Neuronal stem cell (in vitro differentiated cells): ENCODE measurements around the gene SYCP2.

ENCODE experiments used
- DNase-seq: peaks from one replicate; pipeline ENCODE4 v3.0.0-alpha.2; 2013; ENCODE audit warnings: low spot score
- H2AFZ ChIP-seq: one replicate; pipeline ENCODE4 v1.6.1; 2013; ENCODE audit warnings: mild to moderate bottlenecking, low read length, inconsistent platforms
- H2AK5ac ChIP-seq: 2 replicates; pipeline ENCODE4 v1.6.1; 2013; ENCODE audit warnings: low read depth, mild to moderate bottlenecking, inconsistent platforms, low read length, moderate library complexity, mixed read lengths
- H2BK120ac ChIP-seq: 2 replicates; pipeline ENCODE4 v1.6.1; 2013; ENCODE audit warnings: low read depth, mild to moderate bottlenecking, inconsistent platforms, low read length, moderate library complexity, mixed read lengths
- H2BK12ac ChIP-seq: one replicate; pipeline ENCODE4 v1.6.1; 2013; ENCODE audit warnings: low read length, inconsistent platforms
- H2BK15ac ChIP-seq: 2 replicates; pipeline ENCODE4 v1.6.1; 2013; ENCODE audit warnings: mild to moderate bottlenecking, low read length, inconsistent platforms, mixed read lengths
- H2BK5ac ChIP-seq: one replicate; pipeline ENCODE4 v1.6.1; 2013; ENCODE audit warnings: inconsistent platforms, mild to moderate bottlenecking, low read length, moderate library complexity
- H3K14ac ChIP-seq: one replicate; pipeline ENCODE4 v1.6.1; 2013; ENCODE audit warnings: low read length, inconsistent platforms
- H3K18ac ChIP-seq: 2 replicates; pipeline ENCODE4 v1.6.1; 2013; ENCODE audit warnings: low read length, inconsistent platforms
- H3K23ac ChIP-seq: 2 replicates; pipeline ENCODE4 v1.6.1; 2013; ENCODE audit warnings: low read depth, mild to moderate bottlenecking, mixed read lengths, low read length, inconsistent platforms; ENCODE audit not compliant: poor library complexity
- H3K27ac ChIP-seq: replicated peaks from 3 replicates; pipeline ENCODE4 v1.5.1; 2013; ENCODE audit warnings: low read length, inconsistent platforms
- H3K27me3 ChIP-seq, 3 experiments: 2 replicates each; pipeline ENCODE4 v1.6.1; 2013; ENCODE audit warnings: low read length in 3 of 3, mild to moderate bottlenecking in 2 of 3, inconsistent platforms in 1 of 3, low read depth in 1 of 3, mixed read lengths in 1 of 3, moderate library complexity in 1 of 3; ENCODE audit not compliant: control insufficient read depth in 3 of 3, insufficient read depth in 3 of 3
- H3K36me3 ChIP-seq, 2 donors: replicated peaks in 1 of 2; 2 replicates each; pipeline ENCODE4 v1.6.1; 2013; ENCODE audit warnings: low read length in 2 of 2; ENCODE audit not compliant: control insufficient read depth in 2 of 2, insufficient read depth in 2 of 2
- H3K4ac ChIP-seq: 2 replicates; pipeline ENCODE4 v1.6.1; 2013; ENCODE audit warnings: inconsistent platforms, mild to moderate bottlenecking, low read length, moderate library complexity
- H3K4me1 ChIP-seq, 2 donors: 1 replicate in 1 of 2; 2 replicates in 1 of 2; pipeline ENCODE4 v1.6.1; 2013; ENCODE audit warnings: low read length in 2 of 2, low read depth in 1 of 2; ENCODE audit not compliant: control insufficient read depth in 2 of 2, insufficient read depth in 1 of 2
- H3K4me2 ChIP-seq: one replicate; pipeline ENCODE4 v1.6.1; 2013; ENCODE audit warnings: mild to moderate bottlenecking, low read length, inconsistent platforms; ENCODE audit not compliant: insufficient read depth, poor library complexity, severe bottlenecking
- H3K4me3 ChIP-seq, 2 donors: 2 replicates each; pipeline ENCODE4 v1.5.1; 2013; ENCODE audit warnings: low read length in 2 of 2, mild to moderate bottlenecking in 2 of 2, inconsistent platforms in 1 of 2, moderate library complexity in 1 of 2
- H3K79me1 ChIP-seq: one replicate; pipeline ENCODE4 v1.6.1; 2013; ENCODE audit warnings: low read depth, mild to moderate bottlenecking, inconsistent platforms, low read length, moderate library complexity
- H3K9ac ChIP-seq: one replicate; pipeline ENCODE4 v1.6.1; 2013; ENCODE audit warnings: mild to moderate bottlenecking, low read depth, low read length, inconsistent platforms; ENCODE audit not compliant: poor library complexity
- H3K9me3 ChIP-seq, 2 donors: replicated peaks in 1 of 2; 2 replicates each; pipeline versions ENCODE3 to v1.6.1; 2013; ENCODE audit warnings: low read length in 2 of 2, mild to moderate bottlenecking in 2 of 2, inconsistent platforms in 1 of 2, low read depth in 1 of 2, mixed read lengths in 1 of 2, moderate library complexity in 1 of 2; ENCODE audit not compliant: control insufficient read depth in 2 of 2, insufficient read depth in 1 of 2
- H4K8ac ChIP-seq: one replicate; pipeline ENCODE4 v1.6.1; 2013; ENCODE audit warnings: low read depth, mild to moderate bottlenecking, inconsistent platforms, low read length, moderate library complexity
- H4K91ac ChIP-seq: one replicate; pipeline ENCODE4 v1.6.1; 2013; ENCODE audit warnings: low read length, low read depth, mild to moderate bottlenecking, inconsistent platforms; ENCODE audit not compliant: poor library complexity
- WGBS, 2 donors: extraction: QIAGEN DNeasy Blood & Tissue Kit; methylation state at CpG; one replicate each; pipeline ENCODE4 v1.1.7; 2013; ENCODE audit warnings: missing lambda C conversion rate in 2 of 2, mixed read lengths in 1 of 2; ENCODE audit not compliant: insufficient read length in 2 of 2, insufficient replicate concordance in 1 of 2; ENCODE audit errors: extremely low coverage in 2 of 2; 5-methylcytosine and 5-hydroxymethylcytosine counted together

Gene SYCP2

DNA sequence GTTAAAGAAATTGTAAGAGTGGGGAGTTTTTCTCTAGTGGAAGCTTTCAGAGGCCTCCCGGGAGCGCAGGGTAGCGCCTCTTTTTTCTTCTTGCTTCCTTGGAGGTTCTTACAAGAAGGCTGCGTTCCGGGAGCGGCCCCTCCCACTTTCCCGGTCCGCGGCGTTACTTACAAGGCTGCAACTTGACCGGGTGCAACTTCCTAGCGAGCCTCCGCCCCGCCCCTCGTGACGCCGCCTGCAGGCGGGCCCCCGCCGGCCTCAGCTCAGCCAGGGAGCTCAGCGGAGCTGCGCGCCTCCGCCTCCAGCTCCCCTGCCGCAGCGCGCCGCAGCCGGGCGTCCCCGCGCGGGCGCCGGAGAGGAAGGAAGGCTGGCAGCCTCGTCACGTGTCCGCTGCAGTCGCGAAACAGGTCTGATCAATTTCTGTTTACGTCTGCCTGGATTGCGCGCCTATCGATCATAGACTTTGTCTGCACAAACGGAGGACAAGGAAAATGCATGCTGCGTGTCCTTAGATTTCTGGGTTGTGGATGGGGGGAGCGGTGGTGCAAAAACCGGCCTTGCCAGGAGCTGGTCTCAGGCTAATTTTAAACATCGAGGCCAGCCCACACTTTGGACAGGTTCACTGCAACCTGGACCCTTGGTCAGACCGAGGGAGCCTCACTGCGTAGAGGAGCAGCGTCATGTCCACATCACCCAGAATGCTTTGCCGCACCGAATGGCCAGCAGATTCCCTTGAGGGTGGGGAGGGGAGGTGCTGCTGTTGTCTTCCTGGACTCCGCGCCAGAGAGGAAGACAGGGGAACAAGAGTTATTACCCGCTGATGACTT, 6.9 kb upstream of the SYCP2 start, which contains the start of the genes FAM217B and PPP1R3D:
TSS of gene FAM217B (plus strand) at position 261 of the 827 bp plus-strand sequence. CDS start 3,555 bp downstream, outside the sequence.
TSS of gene PPP1R3D (minus strand) at position 177 of the 827 bp plus-strand sequence. CDS start 374 bp downstream, outside the sequence.
- H4K91ac ChIP-seq = peak within 1 kb of the TSS; percentile 48
- peak within 1 kb of the TSS; percentile 60 for H3K23ac ChIP-seq
- H2BK12ac ChIP-seq = peak within 1 kb of the TSS; percentile 14
- H2BK15ac ChIP-seq = peak within 1 kb of the TSS; percentile 95
- peak within 1 kb of the TSS; percentile 72 to 81 for H3K4me3 ChIP-seq
- H3K4me2 ChIP-seq = peak within 1 kb of the TSS; percentile 97
- peak within 1 kb of the TSS; percentile 41 for H2BK120ac ChIP-seq
- H3K9me3 ChIP-seq = peaks cover 0 to 9% of the 10 kb centered on the region in 2 donors
- H3K4ac ChIP-seq = no peak within 1 kb of the TSS
- peaks cover 0 to 17% (median 6%) of the 10 kb centered on the region in 3 experiments for H3K27me3 ChIP-seq
- peak within 1 kb of the TSS; percentile 90 for H3K9ac ChIP-seq
- DNase-seq = peak; percentile 87
- H3K79me1 ChIP-seq = peaks cover 2% of the 10 kb centered on the region
- peaks cover 5 to 7% of the 10 kb centered on the region in 2 donors for H3K4me1 ChIP-seq
- H3K36me3 ChIP-seq = peaks cover 3 to 42% of the 10 kb centered on the region in 2 donors
- H3K18ac ChIP-seq = peak within 1 kb of the TSS; percentile 92
- H4K8ac ChIP-seq = peak within 1 kb of the TSS; percentile 29
- H3K14ac ChIP-seq = peak within 1 kb of the TSS; percentile 79
- peak within 1 kb of the TSS; percentile 89 for H2AK5ac ChIP-seq
- H2BK5ac ChIP-seq = peak within 1 kb of the TSS; percentile 79
- peak within 1 kb of the TSS; percentile 88 for H2AFZ ChIP-seq
- H3K27ac ChIP-seq = peak within 1 kb of the TSS; percentile 93
- no CpG with 5 or more reads among the region's 57 CpGs for WGBS, 2 donors

DNA sequence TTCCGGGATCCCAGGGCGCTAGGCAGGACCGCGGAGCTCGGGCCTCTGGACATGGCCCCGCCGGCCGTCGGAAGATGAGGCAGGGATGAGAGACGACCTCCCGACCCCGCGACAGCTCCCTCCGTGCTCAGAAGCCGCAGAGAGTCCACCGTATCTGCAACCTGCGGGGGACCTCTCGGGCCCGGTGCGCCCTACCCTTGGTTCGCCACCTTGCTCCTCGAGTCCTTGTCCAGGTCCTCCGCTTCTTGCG, 6.4 kb upstream of the SYCP2 start:
- Histone ChIP-seq H2AFZ (peak overlapping the region; percentile 88), H3K4ac (no peak overlapping the region), H3K36me3 (peaks cover 3 to 37% of the 10 kb centered on the region in 2 donors), H3K27me3 (peaks cover 0 to 18% (median 6%) of the 10 kb centered on the region in 3 experiments), H3K23ac (peak overlapping the region; percentile 25), H3K18ac (peak overlapping the region; percentile 91), H3K14ac (no peak overlapping the region), H2BK15ac (no peak overlapping the region), H2AK5ac (no peak overlapping the region), H4K8ac (no peak overlapping the region), H3K4me2 (peak overlapping the region; percentile 97), H2BK120ac (peak overlapping the region; percentile 41), H2BK5ac (no peak overlapping the region), H3K4me1 (peaks cover 3 to 6% of the 10 kb centered on the region in 2 donors), H2BK12ac (no peak overlapping the region), H3K4me3 (peak overlapping the region; percentile 72 to 81), H4K91ac (no peak overlapping the region), H3K27ac (no peak overlapping the region), H3K9ac (no peak overlapping the region), H3K79me1 (peaks cover 2% of the 10 kb centered on the region), H3K9me3 (peaks cover 0 to 9% of the 10 kb centered on the region in 2 donors)
- DNase-seq = no peak
- no CpG with 5 or more reads among the region's 24 CpGs for WGBS, 2 donors

DNA sequence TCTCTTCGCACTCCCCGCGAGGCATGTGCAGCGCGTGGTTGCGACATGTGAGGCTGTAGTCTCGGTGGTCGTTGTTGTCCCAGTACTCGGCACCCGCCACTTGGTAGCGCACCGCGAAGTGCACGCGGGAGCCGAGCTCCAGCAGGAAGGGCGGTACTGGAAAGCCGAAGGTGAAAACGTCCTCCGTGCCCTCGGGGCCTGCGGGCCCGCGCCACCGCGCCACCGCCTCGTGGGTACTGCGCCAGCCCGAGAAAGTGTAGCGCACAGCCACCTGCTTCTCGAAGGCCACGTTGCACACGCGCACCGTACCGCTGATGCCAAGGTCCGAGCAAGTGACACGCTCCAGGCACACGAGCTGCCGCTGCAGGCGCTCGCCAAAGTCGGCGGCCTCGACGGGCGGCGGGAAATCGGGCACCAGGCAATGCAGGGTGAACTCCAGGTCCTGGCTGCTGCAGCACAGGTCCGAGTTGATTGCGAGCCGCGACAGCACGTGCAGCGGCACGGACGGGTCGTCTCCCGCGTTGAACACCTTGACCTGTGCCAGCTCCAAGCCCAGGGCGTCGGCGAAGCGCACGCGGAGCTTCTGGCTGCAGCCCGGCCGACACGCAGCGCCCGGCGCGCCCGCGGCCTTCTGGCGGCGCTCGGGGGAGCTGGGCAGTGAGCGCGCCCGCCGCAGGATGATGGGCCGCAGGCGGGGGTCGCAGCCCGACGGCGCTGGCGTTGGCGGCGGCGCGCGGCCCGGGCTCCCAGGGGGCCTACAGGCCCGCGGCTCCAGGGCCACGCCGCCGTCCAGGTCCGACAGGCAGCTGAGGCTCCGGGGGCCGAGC, 5.8 kb upstream of the SYCP2 start:
- no CpG with 5 or more reads among the region's 104 CpGs for WGBS, 2 donors
- no peak overlapping the region for H3K27ac ChIP-seq
- peaks cover 3% of the 10 kb centered on the region in 2 donors for H3K4me1 ChIP-seq
- H3K79me1 ChIP-seq = peaks cover 2% of the 10 kb centered on the region
- H4K91ac ChIP-seq = peak overlapping the region; percentile 48
- H3K4ac ChIP-seq = no peak overlapping the region
- peak overlapping the region; percentile 41 for H2BK120ac ChIP-seq
- peak overlapping the region; percentile 89 for H2AK5ac ChIP-seq
- peak overlapping the region; percentile 79 for H3K14ac ChIP-seq
- peaks cover 0 to 31% of the 10 kb centered on the region in 2 donors for H3K36me3 ChIP-seq
- peak overlapping the region; percentile 88 for H2AFZ ChIP-seq
- H2BK5ac ChIP-seq = no peak overlapping the region
- peaks cover 0 to 9% of the 10 kb centered on the region in 2 donors for H3K9me3 ChIP-seq
- H2BK12ac ChIP-seq = peak overlapping the region; percentile 14
- peak overlapping the region; percentile 92 for H3K18ac ChIP-seq
- no peak for DNase-seq
- peak overlapping the region; percentile 72 to 81 for H3K4me3 ChIP-seq
- H2BK15ac ChIP-seq = peak overlapping the region; percentile 95
- H3K9ac ChIP-seq = peak overlapping the region; percentile 68
- H4K8ac ChIP-seq = peak overlapping the region; percentile 23
- H3K27me3 ChIP-seq = peaks cover 0 to 19% (median 6%) of the 10 kb centered on the region in 3 experiments
- H3K23ac ChIP-seq = peak overlapping the region; percentile 60
- peak overlapping the region; percentile 97 for H3K4me2 ChIP-seq
